Muscle layer of colon (tissue), 2 donors: ENCODE results near the gene TMEM132C.

Experiments
- H3K27ac ChIP-seq: one replicate; pipeline ENCODE4 v1.7.0; 2013; ENCODE audit warnings: low read depth, mild to moderate bottlenecking, low read length, moderate library complexity
- H3K27me3 ChIP-seq, 2 donors: one replicate each; pipeline ENCODE4 v1.7.0; 2013; ENCODE audit warnings: low read length in 2 of 2, mild to moderate bottlenecking in 2 of 2; ENCODE audit not compliant: insufficient read depth in 2 of 2, control insufficient read depth in 1 of 2
- H3K36me3 ChIP-seq: one replicate; pipeline ENCODE4 v1.7.0; 2013; ENCODE audit warnings: mild to moderate bottlenecking, low read length; ENCODE audit not compliant: insufficient read depth
- H3K4me1 ChIP-seq: one replicate; pipeline ENCODE4 v1.7.0; 2013; ENCODE audit warnings: mild to moderate bottlenecking, low read length; ENCODE audit not compliant: insufficient read depth
- H3K4me3 ChIP-seq, 2 donors: one replicate each; pipeline ENCODE4 v1.7.0; 2013; ENCODE audit warnings: low read length in 2 of 2, low read depth in 1 of 2, mild to moderate bottlenecking in 1 of 2, moderate library complexity in 1 of 2
- H3K9ac ChIP-seq: one replicate; pipeline ENCODE4 v1.7.0; 2013; ENCODE audit warnings: low read length
- H3K9me3 ChIP-seq: one replicate; pipeline ENCODE4 v1.7.0; 2013; ENCODE audit warnings: mild to moderate bottlenecking, low read length
- donor health status: abdominal sarcoma.
- donor health status: Adenocarcinoma of cecum.

The TMEM132C gene

GRCh38 chr12:128509170-128509569 lies 242.2 kb downstream of the TMEM132C start:
- Histone ChIP-seq H3K9me3 (no peaks in the 10 kb centered on the region), H3K9ac (no peak overlapping the region), H3K4me3 (no peak overlapping the region), H3K27ac (no peak overlapping the region), H3K36me3 (no peaks in the 10 kb centered on the region), H3K4me1 (no peaks in the 10 kb centered on the region), H3K27me3 (no peaks in the 10 kb centered on the region)

GRCh38 chr12:128510511-128510910 lies 243.5 kb downstream of the TMEM132C start:
- H3K9ac ChIP-seq = no peak overlapping the region
- no peaks in the 10 kb centered on the region for H3K27me3 ChIP-seq
- no peak overlapping the region for H3K27ac ChIP-seq
- no peaks in the 10 kb centered on the region for H3K36me3 ChIP-seq
- no peaks in the 10 kb centered on the region for H3K4me1 ChIP-seq
- no peaks in the 10 kb centered on the region for H3K9me3 ChIP-seq
- no peak overlapping the region for H3K4me3 ChIP-seq

DNA sequence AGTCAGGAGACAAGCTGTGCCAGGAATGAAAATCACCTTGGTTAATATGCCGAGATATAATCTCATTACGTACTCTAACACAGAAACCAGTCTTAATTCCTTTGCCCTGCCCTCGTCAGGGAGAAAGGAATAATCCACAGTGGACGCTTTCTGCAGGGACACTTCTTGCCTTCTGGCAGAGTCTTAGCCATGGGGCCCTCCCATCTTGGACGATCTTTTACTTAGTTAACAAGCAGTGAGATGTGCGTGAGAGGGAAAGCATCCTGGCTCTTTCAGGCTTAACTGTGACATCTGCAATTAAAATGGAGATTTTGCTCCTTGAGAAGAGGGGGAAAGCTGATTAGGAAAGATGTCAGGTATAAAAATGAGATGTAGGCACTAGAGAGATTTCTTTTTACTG lies 246.4 kb downstream of the TMEM132C start:
- H3K9me3 ChIP-seq = no peaks in the 10 kb centered on the region
- H3K4me3 ChIP-seq = no peak overlapping the region
- no peak overlapping the region for H3K9ac ChIP-seq
- no peaks in the 10 kb centered on the region for H3K27me3 ChIP-seq
- H3K27ac ChIP-seq = no peak overlapping the region
- H3K36me3 ChIP-seq = no peaks in the 10 kb centered on the region
- H3K4me1 ChIP-seq = no peaks in the 10 kb centered on the region

GRCh38 chr12:128513831-128514230 lies 246.9 kb downstream of the TMEM132C start:
- Histone ChIP-seq H3K4me3 (no peak overlapping the region), H3K36me3 (no peaks in the 10 kb centered on the region), H3K9me3 (no peaks in the 10 kb centered on the region), H3K9ac (no peak overlapping the region), H3K27me3 (no peaks in the 10 kb centered on the region), H3K27ac (no peak overlapping the region), H3K4me1 (no peaks in the 10 kb centered on the region)

DNA sequence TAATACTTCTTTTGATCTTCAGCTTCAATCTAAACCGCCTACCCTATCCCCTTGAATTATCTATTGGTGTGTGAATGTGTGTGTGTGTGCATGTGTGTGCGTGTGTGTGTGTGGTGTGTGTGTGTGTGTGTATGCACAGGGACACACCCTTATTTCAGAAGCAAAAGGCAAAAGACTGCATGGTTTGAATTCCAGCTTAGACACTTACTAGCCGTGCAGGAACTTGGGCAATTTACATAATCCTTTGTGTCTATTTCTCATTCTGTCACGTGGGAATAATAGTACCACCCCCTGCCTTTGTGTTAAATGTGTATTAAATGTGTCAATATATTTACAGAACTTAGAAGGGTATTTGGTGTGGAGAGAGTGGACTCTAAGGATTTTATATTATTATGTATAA lies 251.7 kb downstream of the TMEM132C start:
- H3K27ac ChIP-seq = no peak overlapping the region
- H3K4me1 ChIP-seq = no peaks in the 10 kb centered on the region
- H3K36me3 ChIP-seq = no peaks in the 10 kb centered on the region
- no peaks in the 10 kb centered on the region for H3K9me3 ChIP-seq
- H3K9ac ChIP-seq = no peak overlapping the region
- H3K27me3 ChIP-seq = no peaks in the 10 kb centered on the region
- no peak overlapping the region for H3K4me3 ChIP-seq

GRCh38 chr12:128519426-128519825 lies 252.5 kb downstream of the TMEM132C start:
- no peak overlapping the region for H3K27ac ChIP-seq
- H3K36me3 ChIP-seq = no peaks in the 10 kb centered on the region
- no peak overlapping the region for H3K9ac ChIP-seq
- no peaks in the 10 kb centered on the region for H3K4me1 ChIP-seq
- H3K4me3 ChIP-seq = no peak overlapping the region
- H3K27me3 ChIP-seq = no peaks in the 10 kb centered on the region
- H3K9me3 ChIP-seq = no peaks in the 10 kb centered on the region

GRCh38 chr12:128521981-128522380 lies 255.0 kb downstream of the TMEM132C start:
- H3K9ac ChIP-seq = no peak overlapping the region
- H3K4me1 ChIP-seq = no peaks in the 10 kb centered on the region
- no peak overlapping the region for H3K27ac ChIP-seq
- no peaks in the 10 kb centered on the region for H3K36me3 ChIP-seq
- H3K9me3 ChIP-seq = no peaks in the 10 kb centered on the region
- no peaks in the 10 kb centered on the region for H3K27me3 ChIP-seq
- H3K4me3 ChIP-seq = no peak overlapping the region

- Histone ChIP-seq H3K4me3 (no peak overlapping the region), H3K9ac (no peak overlapping the region), H3K4me1 (no peaks in the 10 kb centered on the region), H3K27ac (no peak overlapping the region), H3K9me3 (no peaks in the 10 kb centered on the region), H3K27me3 (no peaks in the 10 kb centered on the region), H3K36me3 (no peaks in the 10 kb centered on the region)
These were observed 257.5 kb downstream of the TMEM132C start for GRCh38 chr12:128524439-128524838.

DNA sequence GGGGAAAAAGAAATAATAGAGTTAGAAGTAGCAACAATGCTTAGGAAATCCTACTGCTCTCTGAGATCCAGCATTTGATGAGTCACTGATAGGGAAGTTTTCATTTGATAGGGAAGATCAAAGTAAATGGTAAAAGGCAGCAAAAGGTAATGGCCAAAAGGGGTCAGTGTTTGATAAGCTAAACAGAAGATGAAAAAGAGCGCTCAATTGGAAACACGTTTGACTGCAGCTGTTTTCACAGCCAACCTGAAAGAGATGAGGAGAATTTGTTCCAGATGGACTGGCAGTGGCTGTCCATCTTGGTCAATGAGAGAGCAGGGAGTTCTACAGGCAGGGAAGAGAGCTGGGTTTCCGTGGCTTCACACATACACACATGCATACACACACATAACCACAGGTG lies 264.2 kb downstream of the TMEM132C start:
- no peaks in the 10 kb centered on the region for H3K9me3 ChIP-seq

GRCh38 chr12:128534906-128535305 lies 267.9 kb downstream of the TMEM132C start:
- Histone ChIP-seq H3K4me3 (no peak overlapping the region), H3K9me3 (no peaks in the 10 kb centered on the region), H3K27ac (no peak overlapping the region), H3K27me3 (no peaks in the 10 kb centered on the region), H3K36me3 (no peaks in the 10 kb centered on the region), H3K4me1 (no peaks in the 10 kb centered on the region), H3K9ac (no peak overlapping the region)

More for the DNA sequence above, 264.2 kb downstream of the TMEM132C start:
- Histone ChIP-seq H3K27ac (no peak overlapping the region), H3K4me3 (no peak overlapping the region), H3K27me3 (no peaks in the 10 kb centered on the region), H3K4me1 (no peaks in the 10 kb centered on the region), H3K9ac (no peak overlapping the region), H3K36me3 (no peaks in the 10 kb centered on the region)

- Histone ChIP-seq H3K27ac (no peak overlapping the region), H3K4me3 (no peak overlapping the region), H3K27me3 (no peaks in the 10 kb centered on the region)
These were observed 269.8 kb downstream of the TMEM132C start for GRCh38 chr12:128536810-128537209.

GRCh38 chr12:128537668-128538067 lies 270.7 kb downstream of the TMEM132C start:
- Histone ChIP-seq H3K36me3 (no peaks in the 10 kb centered on the region), H3K9ac (no peak overlapping the region), H3K27me3 (no peaks in the 10 kb centered on the region), H3K4me3 (no peak overlapping the region), H3K9me3 (no peaks in the 10 kb centered on the region), H3K4me1 (no peaks in the 10 kb centered on the region), H3K27ac (no peak overlapping the region)

More at GRCh38 chr12:128536810-128537209, 269.8 kb downstream of the TMEM132C start:
- Histone ChIP-seq H3K9me3 (no peaks in the 10 kb centered on the region), H3K4me1 (no peaks in the 10 kb centered on the region), H3K9ac (no peak overlapping the region), H3K36me3 (no peaks in the 10 kb centered on the region)
